MM.1S (cell line): ENCODE data around the gene RNF227.

Source experiments
- DNase-seq: peaks from one replicate; pipeline ENCODE4 v3.0.0-alpha.2; 2015
- H2AFZ ChIP-seq: fragments of 300-600 bp; sonication (generic); 2 replicates; pipeline ENCODE4 v1.6.0; 2016; ENCODE audit warnings: antibody characterized with exemption, low read length
- H3F3A ChIP-seq: fragments of 300-600 bp; sonication (generic); 2 replicates; pipeline ENCODE4 v1.6.1; 2016; ENCODE audit warnings: mild to moderate bottlenecking, antibody characterized with exemption, low read length, moderate library complexity, mixed read lengths; ENCODE audit not compliant: insufficient read depth
- H3K27ac ChIP-seq: fragments of 300-600 bp; sonication (generic); 2 replicates; pipeline ENCODE4 v1.5.1; 2016; ENCODE audit warnings: mild to moderate bottlenecking, low read length
- H3K27me3 ChIP-seq: fragments of 300-600 bp; sonication (generic); replicated peaks from 2 replicates; pipeline ENCODE4 v1.6.0; 2016; ENCODE audit warnings: low read length; ENCODE audit not compliant: insufficient read depth
- H3K36me3 ChIP-seq: fragments of 300-600 bp; sonication (generic); replicated peaks from 2 replicates; pipeline ENCODE4 v1.6.1; 2016; ENCODE audit warnings: mild to moderate bottlenecking, low read length, mixed read lengths; ENCODE audit not compliant: insufficient read depth
- H3K4me1 ChIP-seq: fragments of 300-600 bp; sonication (generic); 2 replicates; pipeline ENCODE4 v1.6.1; 2016; ENCODE audit warnings: low read length, mixed read lengths
- H3K4me2 ChIP-seq: fragments of 300-600 bp; sonication (generic); 2 replicates; pipeline ENCODE4 v1.6.0; 2016; ENCODE audit warnings: low read depth, low read length
- H3K4me3 ChIP-seq: fragments of 300-600 bp; sonication (generic); 2 replicates; pipeline ENCODE4 v1.5.1; 2016; ENCODE audit warnings: low read length, mixed read lengths
- H3K79me2 ChIP-seq: fragments of 300-600 bp; sonication (generic); 2 replicates; pipeline ENCODE4 v1.6.1; 2016; ENCODE audit warnings: mixed run types, low read length, mixed read lengths
- H3K9ac ChIP-seq: fragments of 300-600 bp; sonication (generic); 2 replicates; pipeline ENCODE4 v1.6.1; 2016; ENCODE audit warnings: low read length, mixed read lengths
- H3K9me2 ChIP-seq: fragments of 300-600 bp; sonication (generic); replicated peaks from 2 replicates; pipeline ENCODE4 v1.6.1; 2016; ENCODE audit warnings: mild to moderate bottlenecking, low read length, mixed read lengths; ENCODE audit not compliant: insufficient read depth
- H3K9me3 ChIP-seq: fragments of 300-600 bp; sonication (generic); replicated peaks from 2 replicates; pipeline ENCODE4 v1.6.1; 2016; ENCODE audit warnings: mild to moderate bottlenecking, low read length, mixed read lengths; ENCODE audit not compliant: insufficient read depth
- H4K20me1 ChIP-seq: fragments of 300-600 bp; sonication (generic); 2 replicates; pipeline ENCODE4 v1.6.1; 2016; ENCODE audit warnings: mild to moderate bottlenecking, low read length, moderate library complexity, mixed read lengths; ENCODE audit not compliant: insufficient read depth
- CTCF ChIP-seq: fragments of 300-600 bp; sonication (generic); IDR thresholded peaks from 2 replicates; pipeline ENCODE4 v1.5.1; 2016; ENCODE audit warnings: antibody characterized with exemption, low read length, mixed read lengths
- EZH2 ChIP-seq: fragments of 300-600 bp; sonication (generic); optimal IDR thresholded peaks from 2 replicates; pipeline ENCODE3; 2017; ENCODE audit warnings: low read depth, mild to moderate bottlenecking, antibody characterized with exemption, low read length, mixed read lengths
- EZH2phosphoT487 ChIP-seq: fragments of 300-600 bp; sonication (generic); IDR thresholded peaks from 2 replicates; pipeline ENCODE4 v1.6.1; 2018; ENCODE audit warnings: antibody characterized with exemption, low read length

The RNF227 gene

DNA sequence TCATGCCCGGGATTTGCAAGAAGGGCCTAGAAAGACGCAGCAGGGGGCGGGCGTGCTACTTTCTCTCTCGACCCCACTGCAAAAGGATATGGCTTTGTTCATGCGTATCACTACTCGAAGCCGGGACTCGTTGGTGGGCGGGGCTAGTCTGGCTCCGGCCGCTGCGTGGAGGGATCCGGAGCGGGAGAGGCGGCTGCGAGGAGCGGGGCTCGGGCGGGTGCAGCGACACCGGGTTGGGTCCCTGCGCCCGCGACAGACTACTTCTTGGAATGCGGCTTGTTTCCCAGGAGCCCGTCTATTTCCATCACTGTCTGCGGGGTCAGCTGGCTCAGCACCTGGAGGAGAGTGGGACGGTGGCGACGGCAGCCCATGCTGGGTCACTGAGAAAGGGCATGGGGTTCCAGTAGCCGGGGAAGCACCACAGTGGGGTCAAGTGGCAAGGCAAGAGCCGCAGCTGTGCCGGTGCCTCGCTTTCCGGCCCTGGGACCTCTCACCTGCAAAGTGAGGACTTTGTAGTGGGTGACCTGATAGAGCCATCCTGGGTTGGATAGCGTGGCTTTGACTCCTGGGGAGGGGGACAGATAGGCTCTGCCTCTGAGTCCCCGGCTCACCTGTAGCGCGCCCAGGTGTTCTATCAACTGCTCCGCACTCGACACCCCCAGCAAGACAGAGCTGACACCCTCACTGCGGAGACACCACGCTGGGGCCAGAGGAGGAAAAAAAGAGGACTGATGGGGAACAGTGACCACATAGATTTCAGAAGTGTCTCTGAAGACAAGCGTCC is 6.9 kb upstream of the RNF227 start:
- TF ChIP-seq EZH2phosphoT487 (no peak), CTCF (no peak), EZH2 (no peak)
- Histone ChIP-seq H3K4me1 (no peaks in the 10 kb centered on the region; the same call in 1 of the 2 replicates), H3K27me3 (peaks cover 16% of the 10 kb centered on the region; the same call in 1 of the 2 replicates), H3K9ac (peak overlapping the region; percentile 13; the same call in 1 of the 2 replicates), H4K20me1 (no peaks in the 10 kb centered on the region), H2AFZ (peak overlapping the region; percentile 79), H3F3A (no peaks in the 10 kb centered on the region), H3K27ac (no peak overlapping the region), H3K4me2 (peak overlapping the region; percentile 74), H3K79me2 (no peaks in the 10 kb centered on the region), H3K4me3 (peak overlapping the region; percentile 55), H3K9me3 (no peaks in the 10 kb centered on the region), H3K9me2 (no peaks in the 10 kb centered on the region), H3K36me3 (no peaks in the 10 kb centered on the region)
- peak; percentile 62 for DNase-seq

GRCh38 chr17:7922269-7922844 is 6.3 kb upstream of the RNF227 start:
- no peaks in the 10 kb centered on the region for H4K20me1 ChIP-seq
- no peaks in the 10 kb centered on the region; the same call in 1 of the 2 replicates for H3K4me1 ChIP-seq
- H2AFZ ChIP-seq: peak overlapping the region; percentile 79
- peaks cover 16% of the 10 kb centered on the region; the same call in 1 of the 2 replicates for H3K27me3 ChIP-seq
- H3K9me2 ChIP-seq: no peaks in the 10 kb centered on the region
- H3K4me2 ChIP-seq: peak overlapping the region; percentile 74; the same call in 1 of the 2 replicates
- peak overlapping the region; percentile 55 for H3K4me3 ChIP-seq
- H3K36me3 ChIP-seq: no peaks in the 10 kb centered on the region
- no peak for DNase-seq
- peak overlapping the region; percentile 13; the same call in 1 of the 2 replicates for H3K9ac ChIP-seq
- no peak overlapping the region for H3K27ac ChIP-seq
- TF ChIP-seq EZH2phosphoT487 (no peak), CTCF (no peak), EZH2 (no peak)
- H3K79me2 ChIP-seq: no peaks in the 10 kb centered on the region
- no peaks in the 10 kb centered on the region for H3F3A ChIP-seq
- H3K9me3 ChIP-seq: no peaks in the 10 kb centered on the region

DNA sequence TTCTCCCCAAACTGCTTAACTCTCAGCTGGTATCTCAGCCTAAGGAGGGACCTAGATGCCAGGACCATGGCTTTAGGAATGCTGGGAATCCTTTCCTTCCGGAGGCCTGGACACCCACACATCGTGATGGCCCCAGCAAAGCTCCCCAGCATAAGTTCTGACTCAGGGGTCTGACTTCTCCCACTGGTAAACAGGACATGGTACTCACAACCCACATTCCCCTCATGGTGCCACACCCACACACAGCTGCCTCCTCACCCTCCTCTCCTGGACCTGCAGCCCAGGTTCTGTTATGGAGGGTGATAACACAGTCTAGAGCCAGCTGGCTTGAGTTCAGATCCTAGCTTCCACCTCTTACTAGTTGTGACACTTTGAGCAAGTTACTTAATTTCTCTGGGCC is 719 bp upstream of the RNF227 start:
- DNase-seq: no peak
- Histone ChIP-seq H3K4me2 (no peak overlapping the region), H3K27ac (no peak overlapping the region)

DNA sequence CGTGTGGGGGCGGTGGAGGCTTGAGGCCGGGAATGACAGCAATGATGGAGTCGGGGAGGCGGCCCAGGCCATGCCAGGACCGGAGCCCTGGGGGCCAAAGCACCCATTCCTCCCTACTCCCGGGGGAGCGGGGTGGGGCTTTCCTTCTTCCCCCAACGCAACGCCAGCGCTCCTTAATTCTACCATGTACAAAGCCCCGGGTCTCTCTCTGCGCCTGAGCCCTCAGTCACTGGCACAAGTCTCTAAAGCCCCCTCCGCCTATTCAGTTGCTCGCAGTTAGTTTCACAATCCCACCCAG is 245 bp upstream of the RNF227 start:
- no peak for DNase-seq
- H3K9ac ChIP-seq: no peak overlapping the region
- H3F3A ChIP-seq: no peaks in the 10 kb centered on the region
- H3K9me2 ChIP-seq: no peaks in the 10 kb centered on the region
- no peaks in the 10 kb centered on the region for H3K36me3 ChIP-seq
- H3K4me2 ChIP-seq: peak overlapping the region; percentile 21; the same call in 1 of the 2 replicates
- TF ChIP-seq CTCF (no peak), EZH2phosphoT487 (no peak), EZH2 (no peak)
- H2AFZ ChIP-seq: peak overlapping the region; percentile 67; the same call in 1 of the 2 replicates
- H3K4me1 ChIP-seq: no peaks in the 10 kb centered on the region
- H3K79me2 ChIP-seq: no peaks in the 10 kb centered on the region
- H3K4me3 ChIP-seq: peak overlapping the region; percentile 22; the same call in 1 of the 2 replicates
- no peaks in the 10 kb centered on the region for H4K20me1 ChIP-seq
- H3K27ac ChIP-seq: no peak overlapping the region
- H3K9me3 ChIP-seq: no peaks in the 10 kb centered on the region
- peaks cover 25% of the 10 kb centered on the region for H3K27me3 ChIP-seq

More for the DNA sequence above, 719 bp upstream of the RNF227 start:
- Histone ChIP-seq H3K79me2 (no peaks in the 10 kb centered on the region), H3K4me3 (no peak overlapping the region), H4K20me1 (no peaks in the 10 kb centered on the region), H3K27me3 (peaks cover 25% of the 10 kb centered on the region), H2AFZ (no peak overlapping the region), H3K9ac (no peak overlapping the region), H3F3A (no peaks in the 10 kb centered on the region), H3K9me2 (no peaks in the 10 kb centered on the region), H3K4me1 (no peaks in the 10 kb centered on the region), H3K36me3 (no peaks in the 10 kb centered on the region), H3K9me3 (no peaks in the 10 kb centered on the region)
- no peak for TF ChIP-seq EZH2phosphoT487
